ENCODE results near the gene NEMP2.

Gene NEMP2

GRCh38 chr2:190455358-190456095 is 79.0 kb downstream of the NEMP2 start:
- DNase-seq: no peak

GRCh38 chr2:190454795-190455194 is 79.7 kb downstream of the NEMP2 start:
- no peak for DNase-seq

Measured in hematopoietic multipotent progenitor cell treated with erythropoietin and hydrocortisone succinate and interleukin-3 and kit ligand, for 4 days (in vitro differentiated cells).